ENCODE data around the gene RNF183.
"Not testable (repeated sequence)": the region's sequence is repeated elsewhere in the genome, so short reads cannot be mapped to it uniquely, and the experiment has no call there.

The RNF183 gene

DNA sequence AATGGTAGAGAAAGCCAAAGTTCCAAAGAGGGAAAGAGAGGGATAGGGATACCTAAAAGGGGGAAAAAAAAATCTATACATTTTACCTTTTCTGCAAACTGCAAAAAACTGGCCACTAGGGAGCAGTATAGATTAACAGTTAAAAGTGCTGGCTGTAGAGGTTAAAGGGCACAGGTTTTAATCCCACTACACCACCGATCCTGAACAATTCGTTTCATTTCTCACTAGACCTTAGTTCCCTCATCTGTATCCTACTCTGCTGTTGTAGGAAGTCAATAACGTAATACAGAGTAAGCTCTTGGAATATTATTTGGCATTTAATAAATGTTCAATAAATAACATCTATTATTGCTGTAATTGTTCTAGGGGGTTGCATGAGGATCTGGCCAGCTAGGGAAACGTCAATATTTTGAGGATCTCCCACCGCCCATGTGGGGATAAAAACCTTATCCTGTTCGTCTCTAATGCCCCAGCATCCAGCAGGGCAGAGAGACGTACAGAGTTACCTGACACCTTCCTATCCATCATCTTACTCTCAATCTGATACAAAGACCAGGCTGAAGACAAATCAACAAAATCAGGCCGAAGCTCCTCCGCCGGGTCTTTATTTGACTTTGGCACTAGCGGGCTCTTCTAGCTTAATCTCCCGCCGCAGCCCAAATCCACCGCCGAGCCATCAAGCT lies 28.6 kb downstream of the RNF183 start:
- no peak for DNase-seq (ENCODE audit: low read depth in 2 of 2)

DNA sequence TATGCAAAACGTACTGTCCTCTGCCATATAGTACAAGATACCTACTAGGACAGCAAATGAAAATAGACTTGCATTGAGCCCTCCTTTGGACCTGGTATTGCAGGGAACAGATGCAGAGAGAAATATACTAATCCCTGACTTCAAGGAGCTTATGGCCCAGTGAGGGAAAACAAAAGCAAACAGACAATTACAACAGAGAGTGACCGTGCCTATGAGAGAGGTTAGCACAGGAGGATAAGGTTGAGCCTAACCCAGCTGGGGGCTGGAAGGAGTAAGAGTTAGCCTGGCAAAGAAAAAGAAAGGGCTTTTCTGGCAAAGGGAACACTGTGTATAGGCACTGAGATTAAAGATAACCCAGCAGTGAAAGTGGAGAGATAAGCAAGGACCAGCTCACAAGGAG lies 33.3 kb downstream of the RNF183 start:
- DNase-seq (ENCODE audit: low read depth in 2 of 2) = no peak

DNA sequence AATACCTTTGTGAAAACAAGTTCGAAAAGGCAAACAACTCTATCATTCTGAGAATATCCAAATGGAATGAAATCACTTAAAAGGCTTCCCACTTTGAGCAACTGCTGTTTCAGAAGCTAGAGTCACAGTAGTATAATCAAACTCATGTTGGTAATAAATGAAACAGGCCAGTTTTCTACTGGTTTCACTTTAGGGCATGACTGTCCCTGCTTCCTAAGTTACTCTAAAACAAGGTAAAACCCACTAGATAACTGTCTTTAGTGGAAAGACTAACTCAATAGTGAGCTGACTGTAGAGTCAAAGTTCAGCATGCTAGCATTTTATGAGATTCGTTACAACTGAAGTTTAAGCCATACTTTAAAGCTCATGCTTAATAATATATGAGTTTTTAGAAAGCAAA lies 33.8 kb downstream of the RNF183 start:
- DNase-seq (ENCODE audit: low read depth in 2 of 2) = no peak

DNA sequence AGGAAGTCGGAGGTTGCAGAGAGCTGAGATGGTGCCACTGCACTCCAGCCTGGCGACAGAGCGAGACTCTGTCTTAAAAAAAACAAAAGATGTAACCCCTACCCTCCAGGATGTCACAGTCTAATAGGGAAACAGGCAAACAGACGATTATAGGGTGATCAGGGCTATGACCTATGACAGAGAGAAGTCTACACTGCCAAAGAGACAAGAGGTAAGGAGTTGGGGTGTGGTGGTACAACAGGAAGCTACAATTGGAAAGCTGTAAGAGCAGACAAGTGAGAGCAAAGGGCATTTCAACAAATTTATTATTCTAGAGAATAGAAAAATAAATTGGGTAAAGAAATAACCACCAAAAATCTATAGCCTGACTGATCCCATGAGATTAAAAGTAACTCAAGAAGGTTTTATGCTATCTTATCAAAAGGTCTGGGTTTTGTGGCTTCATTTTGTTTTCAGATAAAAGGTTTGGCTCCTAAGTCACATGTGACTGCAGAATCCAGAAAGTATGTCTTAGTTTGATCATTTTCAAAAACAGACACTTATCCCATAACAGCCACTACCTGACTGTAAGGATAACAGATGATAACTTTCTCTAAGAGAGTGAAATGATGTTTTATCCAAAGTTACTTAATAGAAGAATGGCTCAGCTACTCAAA lies 35.1 kb downstream of the RNF183 start:
- DNase-seq (ENCODE audit: low read depth in 2 of 2) = no peak

DNA sequence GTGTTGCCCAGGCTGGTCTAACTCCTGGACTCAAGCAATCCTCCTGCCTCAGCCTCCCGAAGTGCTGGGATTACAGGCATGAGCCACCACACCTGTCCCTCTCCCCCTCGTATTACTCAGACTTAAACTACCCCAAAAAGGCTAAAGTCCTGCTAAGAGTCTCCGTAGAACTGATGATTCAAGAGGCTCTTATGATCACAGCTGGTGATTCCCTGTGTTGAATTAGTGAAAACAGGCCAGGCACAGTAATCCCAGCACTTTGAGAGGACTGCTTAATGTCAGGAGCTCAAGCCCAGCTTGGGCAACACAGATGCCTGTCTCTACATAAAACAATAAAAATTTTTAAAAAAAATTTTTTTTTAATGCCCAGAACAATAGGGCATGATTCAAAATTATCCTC lies 37.0 kb downstream of the RNF183 start:
- no peak for DNase-seq (ENCODE audit: low read depth in 2 of 2)

DNA sequence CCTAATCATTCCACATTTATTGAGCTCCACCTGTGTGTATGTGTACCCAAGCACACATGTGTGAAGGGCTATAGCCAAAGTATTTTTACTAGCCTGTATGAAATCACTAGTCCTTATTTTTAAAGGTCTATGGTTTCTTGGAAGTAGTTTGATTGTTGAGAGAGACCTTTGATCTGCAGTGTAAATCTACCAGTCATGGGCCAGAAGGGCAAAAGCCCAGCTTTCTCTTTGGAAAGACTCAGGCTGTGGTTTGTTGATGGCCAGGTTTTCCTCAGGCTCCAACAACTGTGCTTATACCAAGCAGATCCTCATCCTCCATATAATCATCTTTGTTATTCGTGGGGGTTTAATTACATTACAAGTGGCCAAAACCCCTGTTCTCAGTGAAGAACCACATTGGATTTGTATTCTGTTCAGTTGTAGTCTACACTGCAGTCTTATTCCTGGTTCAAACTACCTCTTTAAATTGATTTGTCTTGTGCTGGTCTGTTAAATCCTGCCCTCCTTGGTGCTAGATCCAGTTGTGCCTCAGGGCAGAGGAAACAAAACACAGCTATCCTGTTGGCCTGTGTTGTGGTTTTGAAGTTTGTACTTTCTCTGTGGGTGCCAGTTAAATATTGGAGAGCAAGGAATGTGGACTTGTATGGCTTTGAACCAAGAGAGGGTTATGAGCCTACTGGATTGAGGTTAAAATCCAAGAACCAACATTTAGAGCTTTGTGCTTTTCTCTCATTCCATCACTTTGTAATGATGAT lies 41.1 kb downstream of the RNF183 start:
- no peak for DNase-seq (ENCODE audit: low read depth in 2 of 2)

DNA sequence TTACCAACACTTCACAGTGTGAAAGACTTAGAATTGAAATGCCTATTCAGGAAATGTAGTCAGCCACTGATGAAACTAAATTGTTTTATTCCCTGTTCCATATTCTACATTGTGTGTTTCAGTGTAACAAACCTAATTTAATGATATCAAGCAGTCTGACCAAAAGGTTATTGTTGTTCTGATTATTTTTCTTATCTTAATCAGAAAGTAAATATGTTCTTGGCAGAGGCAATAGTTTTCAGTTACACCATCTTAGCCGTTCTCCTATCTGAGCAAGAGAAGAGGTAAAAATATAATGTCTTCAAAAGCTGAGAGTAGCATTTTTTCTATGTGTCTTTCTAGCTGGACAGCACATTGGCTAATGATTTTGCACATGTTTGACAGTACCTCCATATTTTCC lies 44.9 kb downstream of the RNF183 start:
- no peak for DNase-seq (ENCODE audit: low read depth in 2 of 2)

DNA sequence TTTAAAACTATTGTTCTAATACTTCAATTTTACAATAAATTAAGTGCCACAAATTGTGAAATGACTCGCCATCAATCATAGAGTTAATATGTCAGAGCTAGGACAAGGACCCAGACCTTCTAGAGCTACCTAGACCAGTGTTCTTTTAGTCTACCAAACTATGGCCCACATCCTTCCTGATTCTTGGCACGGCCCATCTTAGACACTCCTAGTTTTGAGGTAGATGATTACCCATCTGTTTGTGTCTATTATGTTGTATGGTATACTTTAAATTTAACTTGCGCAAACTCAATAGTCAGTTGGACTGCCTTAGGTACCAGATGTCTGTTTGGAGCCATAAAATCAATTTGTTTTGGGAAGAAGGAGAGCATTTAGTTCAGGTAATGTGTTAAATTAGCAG lies 45.3 kb downstream of the RNF183 start:
- no peak for DNase-seq (ENCODE audit: low read depth in 2 of 2)

DNA sequence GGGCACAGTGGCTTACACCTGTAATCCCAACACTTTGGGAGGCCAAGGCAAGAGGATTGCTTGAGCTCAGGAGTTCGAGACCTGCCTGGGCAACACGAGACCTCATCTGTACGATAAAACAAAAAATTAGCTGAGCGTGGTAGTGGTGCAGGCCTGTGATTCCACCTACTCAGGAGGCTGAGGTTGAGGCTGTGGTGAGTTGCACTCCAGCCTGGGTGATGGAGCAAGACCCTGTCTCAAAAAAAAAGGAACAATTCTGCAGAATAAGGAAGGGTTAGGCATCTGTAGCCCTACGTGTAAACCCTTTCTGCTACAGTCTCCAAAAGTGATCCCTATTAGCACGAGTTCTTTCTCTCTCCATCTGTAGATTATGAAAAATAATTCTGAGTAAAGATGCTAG lies 47.7 kb downstream of the RNF183 start:
- DNase-seq (ENCODE audit: low read depth in 2 of 2) = no peak

DNA sequence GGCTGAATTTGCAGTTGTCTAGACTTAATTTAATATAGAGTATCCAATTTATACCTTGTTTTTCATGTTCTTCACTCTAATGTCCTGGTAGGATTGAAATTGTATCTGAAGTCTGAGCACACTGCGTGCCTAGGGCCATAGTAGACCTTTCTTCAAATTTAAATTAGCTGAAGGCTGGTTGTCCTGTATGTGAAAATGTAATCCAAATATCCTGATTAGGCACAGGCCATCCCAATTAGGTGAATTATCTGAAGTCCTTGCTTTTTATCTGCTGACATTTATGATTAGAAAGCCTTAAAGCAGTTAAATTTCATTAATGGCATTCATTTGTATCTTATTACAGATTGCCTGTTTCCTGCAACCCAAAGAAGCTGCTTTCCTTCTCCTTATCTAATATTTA lies 48.2 kb downstream of the RNF183 start:
- no peak for DNase-seq (ENCODE audit: low read depth in 2 of 2)

DNA sequence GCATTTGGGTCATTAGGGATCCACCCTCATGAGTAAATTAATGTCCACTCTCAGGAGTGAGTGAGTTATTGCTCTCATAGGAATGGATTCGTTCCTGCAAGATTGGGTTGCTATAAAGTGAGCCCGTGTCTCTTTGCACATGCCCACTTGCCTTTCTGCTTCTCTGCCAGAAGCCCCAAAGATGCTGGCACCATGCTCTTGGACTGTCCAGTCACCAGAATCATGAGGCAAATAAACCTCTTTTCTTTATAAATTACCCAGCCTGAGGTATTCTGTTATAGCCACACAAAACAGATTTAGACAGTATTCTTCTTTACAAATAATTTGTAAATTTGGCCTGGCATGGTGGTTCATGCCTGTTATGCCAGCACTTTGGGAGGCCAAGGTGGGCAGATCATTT lies 52.4 kb downstream of the RNF183 start:
- DNase-seq (ENCODE audit: low read depth in 2 of 2) = no peak

DNA sequence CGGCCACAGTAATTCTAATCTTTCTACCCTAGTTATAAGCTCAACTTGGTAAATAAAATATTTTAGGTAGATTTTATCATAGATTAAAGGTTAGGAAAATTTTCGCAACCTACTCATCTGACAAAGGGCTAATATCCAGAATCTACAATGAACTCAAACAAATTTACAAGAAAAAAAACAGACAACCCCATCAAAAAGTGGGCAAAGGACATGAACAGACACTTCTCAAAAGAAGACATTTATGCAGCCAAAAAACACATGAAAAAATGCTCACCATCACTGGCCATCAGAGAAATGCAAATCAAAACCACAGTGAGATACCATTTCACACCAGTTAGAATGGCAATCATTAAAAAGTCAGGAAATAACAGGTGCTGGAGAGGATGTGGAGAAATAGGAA lies 53.5 kb downstream of the RNF183 start:
- DNase-seq (ENCODE audit: low read depth in 2 of 2) = not testable (repeated sequence)

DNA sequence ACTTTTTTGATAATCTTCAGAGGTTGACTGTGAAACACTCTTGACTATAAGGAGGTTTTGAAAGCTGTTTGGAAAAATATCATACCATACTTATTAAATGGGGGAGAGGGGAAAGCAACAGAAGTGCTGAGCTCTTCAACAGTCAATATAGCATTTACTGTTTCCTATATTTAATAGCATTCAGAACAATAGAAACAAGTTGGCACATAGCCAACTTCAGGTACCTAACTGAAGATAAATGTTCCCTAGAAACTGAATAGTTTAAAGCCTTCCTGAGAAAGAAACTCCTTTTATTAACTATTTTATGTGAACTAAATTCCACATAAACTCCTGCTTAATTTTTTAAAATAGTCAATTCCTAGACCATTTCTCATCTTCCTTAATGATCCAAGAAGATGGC lies 55.5 kb downstream of the RNF183 start:
- no peak for DNase-seq (ENCODE audit: low read depth in 2 of 2)

Measured in stimulated activated CD4-positive, alpha-beta T cell treated with anti-CD3 and anti-CD28 coated beads, Interleukin-12 subunit alpha, Interleukin-12 subunit beta, amount 100 ng/mL, for 24 hours (primary cell).